Loucy (cell line): Measurements from ENCODE around the gene LENG8.

ENCODE experiments used
- EZH2phosphoT487 ChIP-seq: fragments of 200-600 bp; IDR thresholded peaks from 2 replicates; pipeline ENCODE4 v1.6.1; 2018; ENCODE audit warnings: antibody characterized with exemption, mild to moderate bottlenecking, moderate library complexity, borderline replicate concordance
- TF ChIP-seq, protein P1 (sequence below): fragments of 200-600 bp; sonication (generic); conservative IDR thresholded peaks from 2 replicates; pipeline ENCODE4 v1.5.1; 2014; ENCODE audit warnings: mild to moderate bottlenecking, antibody characterized with exemption, low read length

DNA sequence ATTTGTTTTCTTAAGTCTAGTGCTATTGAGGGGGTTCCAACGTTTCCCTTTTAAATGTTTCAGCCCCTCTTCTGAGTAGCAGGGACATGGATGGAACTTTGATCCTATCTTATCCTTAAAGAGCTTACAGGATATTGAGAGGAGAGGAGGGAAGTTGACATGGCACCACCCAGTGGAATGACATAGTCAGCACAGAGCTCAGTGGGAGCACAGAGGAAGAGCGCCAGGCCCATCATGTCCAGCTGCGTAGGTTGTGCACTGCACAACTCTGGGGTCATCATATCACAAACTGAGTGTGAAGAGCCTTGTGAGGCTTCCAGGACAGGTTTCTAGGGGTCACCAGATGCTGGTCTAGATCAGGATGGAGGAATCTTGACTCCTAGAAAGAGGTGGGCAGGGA lies 28.7 kb downstream of the LENG8 start:
- TF ChIP-seq, protein P1, sequence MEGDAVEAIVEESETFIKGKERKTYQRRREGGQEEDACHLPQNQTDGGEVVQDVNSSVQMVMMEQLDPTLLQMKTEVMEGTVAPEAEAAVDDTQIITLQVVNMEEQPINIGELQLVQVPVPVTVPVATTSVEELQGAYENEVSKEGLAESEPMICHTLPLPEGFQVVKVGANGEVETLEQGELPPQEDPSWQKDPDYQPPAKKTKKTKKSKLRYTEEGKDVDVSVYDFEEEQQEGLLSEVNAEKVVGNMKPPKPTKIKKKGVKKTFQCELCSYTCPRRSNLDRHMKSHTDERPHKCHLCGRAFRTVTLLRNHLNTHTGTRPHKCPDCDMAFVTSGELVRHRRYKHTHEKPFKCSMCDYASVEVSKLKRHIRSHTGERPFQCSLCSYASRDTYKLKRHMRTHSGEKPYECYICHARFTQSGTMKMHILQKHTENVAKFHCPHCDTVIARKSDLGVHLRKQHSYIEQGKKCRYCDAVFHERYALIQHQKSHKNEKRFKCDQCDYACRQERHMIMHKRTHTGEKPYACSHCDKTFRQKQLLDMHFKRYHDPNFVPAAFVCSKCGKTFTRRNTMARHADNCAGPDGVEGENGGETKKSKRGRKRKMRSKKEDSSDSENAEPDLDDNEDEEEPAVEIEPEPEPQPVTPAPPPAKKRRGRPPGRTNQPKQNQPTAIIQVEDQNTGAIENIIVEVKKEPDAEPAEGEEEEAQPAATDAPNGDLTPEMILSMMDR: no peak
- TF ChIP-seq EZH2phosphoT487: no peak
